ENCODE data around the gene U2SURP.

DNA sequence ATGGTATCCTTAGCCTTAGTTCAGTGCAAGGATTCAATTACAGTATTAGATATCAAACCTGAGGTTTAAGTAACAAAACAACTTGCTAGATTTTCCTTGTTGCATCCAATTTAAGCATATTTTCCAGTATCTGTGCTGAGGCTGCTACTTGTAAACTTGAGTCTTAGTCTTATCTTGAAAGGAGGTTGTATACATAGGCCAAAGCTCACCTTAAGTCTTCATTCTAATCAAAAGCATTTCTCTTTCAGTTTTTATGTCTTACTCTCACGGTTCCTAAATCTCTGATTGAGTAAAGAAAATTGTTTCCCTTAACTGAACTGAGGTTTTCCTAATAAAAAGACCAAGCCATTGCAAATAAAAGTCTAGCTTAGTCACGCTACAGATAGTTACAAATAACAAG is 52.6 kb downstream of the U2SURP start:
- TF ChIP-seq POLR2A (IDR thresholded peaks at IDR 0.05) (no peak), CTCF (IDR thresholded peaks at IDR 0.05) (no peak)

All from lower leg skin (tissue), 3 donors.